ENCODE measurements around the gene SFI1.

The SFI1 gene

GRCh38 chr22:31620756-31621480 is 124.6 kb downstream of the SFI1 start:
- no peak for DNase-seq

DNA sequence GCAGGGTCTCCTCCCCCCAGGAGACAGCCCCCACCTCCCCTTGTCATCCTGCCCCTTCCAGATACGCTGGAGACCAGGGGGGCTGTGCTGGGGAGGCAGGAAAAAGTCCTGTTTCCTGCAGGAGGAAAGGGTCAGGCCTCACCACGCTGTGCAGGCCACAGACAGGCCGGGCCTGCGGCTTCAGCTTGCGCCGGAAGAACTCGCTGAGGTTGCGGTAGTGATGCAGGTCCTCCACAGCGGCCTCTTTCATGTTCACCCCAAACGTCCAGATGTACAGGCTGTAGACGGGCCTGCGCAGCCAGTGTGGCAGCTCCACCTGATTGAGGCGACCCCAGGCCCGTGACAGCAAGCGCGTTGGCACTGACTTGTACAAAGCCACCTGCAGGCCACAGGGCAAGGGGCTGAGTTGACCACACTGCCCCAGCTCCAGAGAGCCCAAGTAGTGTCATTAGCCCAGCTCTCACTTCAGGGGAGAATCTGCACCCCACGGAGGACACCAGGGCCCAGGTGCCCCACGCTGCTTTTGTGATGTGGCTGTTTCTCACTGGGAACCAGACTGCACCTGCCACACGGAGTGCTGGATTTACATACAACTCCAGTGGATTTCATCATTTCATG is 125.3 kb downstream of the SFI1 start:
- DNase-seq: no peak

GRCh38 chr22:31622980-31623379 is 126.6 kb downstream of the SFI1 start:
- DNase-seq: no peak

GRCh38 chr22:31623592-31624304 is 127.4 kb downstream of the SFI1 start:
- DNase-seq: no peak

DNA sequence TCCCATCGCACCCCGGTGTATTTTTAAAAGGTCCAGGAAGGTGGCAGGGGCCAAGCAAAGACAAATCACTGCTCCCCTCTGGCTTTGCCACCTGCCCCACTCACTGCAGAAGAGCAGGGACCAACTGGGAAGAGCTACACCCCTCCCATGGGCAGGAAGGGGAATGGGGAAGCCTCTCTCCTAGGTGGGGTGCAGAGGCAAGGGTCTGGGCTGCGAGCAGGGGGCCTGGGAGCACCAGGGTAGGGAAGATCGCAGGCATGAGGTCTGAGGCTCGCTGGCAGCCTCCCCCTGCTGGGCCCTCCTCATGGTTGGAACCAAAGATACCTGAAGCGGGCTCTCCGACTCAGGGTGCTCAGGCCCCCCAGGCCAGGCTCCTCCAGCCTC is 128.9 kb downstream of the SFI1 start:
- DNase-seq: no peak

- DNase-seq: no peak
These were observed 129.5 kb downstream of the SFI1 start for GRCh38 chr22:31625661-31626426.

- no peak for DNase-seq
These were observed 130.3 kb downstream of the SFI1 start for GRCh38 chr22:31626427-31627150.

- DNase-seq: no peak
These were observed 130.9 kb downstream of the SFI1 start for GRCh38 chr22:31627223-31627731.

DNA sequence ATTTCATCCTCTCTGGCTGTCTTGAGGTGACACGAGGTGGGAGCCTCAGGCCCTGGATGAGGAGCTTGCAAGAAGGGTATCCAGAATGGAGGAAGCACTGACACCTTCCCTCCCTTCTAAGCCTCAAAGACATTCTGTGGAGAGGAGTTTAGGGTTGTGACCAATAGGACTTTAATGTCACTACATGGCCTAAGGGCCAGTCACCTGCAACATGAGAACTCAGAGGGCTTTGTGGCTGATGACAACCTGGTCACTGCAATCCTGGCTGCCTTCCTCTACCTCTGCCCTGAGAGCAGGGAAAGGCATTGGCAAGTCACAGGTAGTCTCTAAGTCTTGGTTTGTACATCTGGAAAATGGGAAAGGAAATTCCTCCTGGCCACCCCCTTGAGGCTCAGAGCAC is 132.0 kb downstream of the SFI1 start:
- DNase-seq: no peak

DNA sequence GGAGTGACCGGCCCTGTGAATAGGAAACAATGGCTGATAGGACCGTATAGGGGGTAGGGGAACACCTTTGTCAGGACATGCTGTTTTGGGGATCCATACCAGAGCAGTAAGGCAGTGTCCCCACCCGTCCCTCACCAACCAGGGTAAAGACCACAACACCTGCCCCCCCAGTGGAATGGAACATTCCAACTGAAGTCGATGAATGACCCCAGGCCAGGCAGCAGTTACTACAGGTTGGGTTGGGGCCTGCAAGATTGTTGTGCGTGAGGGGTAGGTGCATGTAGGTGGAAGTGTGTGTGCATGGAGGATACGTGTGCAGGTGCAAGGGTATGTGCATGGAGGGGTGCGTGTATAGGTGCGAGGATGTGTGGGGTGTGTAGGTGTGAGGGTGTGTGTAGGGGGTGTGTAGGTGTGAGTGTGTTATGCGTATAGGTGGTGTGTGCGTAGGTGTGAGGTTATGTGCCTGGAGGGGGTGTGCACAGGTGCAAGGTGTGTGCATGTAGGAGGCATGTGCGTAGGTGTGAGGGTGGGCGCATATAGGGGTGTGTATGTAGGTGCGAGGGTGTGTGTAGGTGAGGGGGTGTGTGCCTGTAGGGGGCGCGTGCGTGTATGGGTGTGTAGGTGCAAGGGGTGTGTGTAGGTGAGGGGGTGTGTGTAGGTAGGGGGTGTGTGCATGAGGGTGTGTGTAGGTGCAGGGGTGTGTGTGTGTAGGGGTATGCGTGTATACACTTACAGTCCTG is 132.8 kb downstream of the SFI1 start:
- no peak for DNase-seq

GRCh38 chr22:31629741-31630184 is 133.4 kb downstream of the SFI1 start:
- no peak for DNase-seq

GRCh38 chr22:31630331-31631329 is 134.3 kb downstream of the SFI1 start:
- DNase-seq: peak; percentile 5

GRCh38 chr22:31631436-31631835 is 135.1 kb downstream of the SFI1 start:
- no peak for DNase-seq

- no peak for DNase-seq
These were observed 139.4 kb downstream of the SFI1 start for GRCh38 chr22:31635638-31636306.

DNA sequence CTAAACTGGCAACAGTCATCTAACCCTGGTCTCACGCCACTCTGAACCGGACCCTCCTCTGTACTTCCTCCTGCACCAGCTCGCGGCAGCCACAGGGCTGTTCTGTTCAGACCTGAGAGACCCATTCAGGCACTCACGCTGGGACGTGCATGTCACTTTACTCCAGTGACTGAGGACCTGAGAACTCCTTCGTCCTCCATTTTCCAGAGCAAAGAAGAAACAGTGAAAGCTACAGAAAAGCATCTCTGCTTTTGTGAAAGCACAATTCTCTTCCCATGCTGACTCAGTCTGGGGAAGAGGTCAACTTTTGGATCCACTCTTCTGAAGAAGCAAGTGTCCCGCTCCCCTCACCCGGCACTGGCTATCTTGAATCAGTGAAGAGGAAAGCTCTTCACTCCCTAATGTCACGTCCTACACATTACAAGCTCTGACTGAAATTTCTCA is 141.1 kb downstream of the SFI1 start:
- no peak for DNase-seq

GRCh38 chr22:31637891-31638618 is 141.7 kb downstream of the SFI1 start:
- DNase-seq: no peak

DNA sequence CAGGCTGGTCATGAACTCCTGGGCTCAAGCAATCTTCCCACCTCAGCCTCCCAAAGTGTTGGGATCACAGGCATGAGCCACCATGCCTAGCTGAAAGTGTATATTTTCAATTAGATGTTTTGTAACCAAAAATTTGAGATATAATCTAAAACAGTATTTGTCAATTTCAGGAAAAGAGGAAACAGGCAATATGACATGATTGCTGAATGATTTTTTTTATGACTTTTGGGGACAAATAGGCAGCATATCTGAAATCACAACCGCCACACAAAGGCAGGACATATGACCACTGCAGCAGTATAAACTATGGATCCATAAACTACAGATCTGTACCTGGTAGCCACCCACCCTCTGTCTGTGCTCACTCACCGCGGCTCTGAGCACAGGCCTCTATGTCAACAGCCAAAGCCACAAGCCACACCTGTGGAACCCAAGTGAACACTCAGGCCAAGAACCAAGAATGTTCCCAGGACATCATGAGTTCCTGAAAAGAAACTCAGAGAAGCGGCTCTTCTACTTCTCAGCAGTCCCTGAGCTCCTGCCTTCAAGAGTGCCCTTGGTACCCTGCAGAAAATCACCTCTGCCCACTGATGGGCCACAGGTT is 143.2 kb downstream of the SFI1 start:
- DNase-seq: no peak

All from NCI-H748 treated with DMSO at 0.1 percent for 48 hours (cell line).